ENCODE data around the gene SLC39A6.
"Not testable (repeated sequence)": the region's sequence is repeated elsewhere in the genome, so short reads cannot be mapped to it uniquely, and the experiment has no call there.

The SLC39A6 gene

DNA sequence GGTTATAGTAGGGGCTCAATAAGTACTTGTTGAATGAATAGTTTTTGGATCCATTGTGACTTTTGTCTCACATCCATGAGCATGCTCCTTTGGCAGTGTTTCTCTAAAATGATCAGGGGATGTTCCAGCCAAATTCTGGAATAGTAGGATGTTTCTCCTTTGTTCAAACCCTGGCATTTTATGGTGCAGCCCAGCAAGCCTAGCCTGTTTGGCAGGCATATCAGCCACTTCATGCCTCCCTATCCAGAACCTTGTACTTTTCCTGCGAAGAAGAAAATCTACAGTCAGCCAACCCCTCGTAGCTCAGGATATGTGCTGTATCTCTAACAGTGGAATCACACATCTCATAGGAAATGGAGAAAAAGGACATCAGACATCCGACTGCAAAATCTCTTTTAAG is 34.7 kb downstream of the SLC39A6 start:
- no peak for DNase-seq

GRCh38 chr18:36092116-36092515 is 37.0 kb downstream of the SLC39A6 start:
- not testable (repeated sequence) for DNase-seq

- DNase-seq: no peak
These were observed 40.1 kb downstream of the SLC39A6 start for GRCh38 chr18:36089001-36089400.

- DNase-seq: no peak
These were observed 40.9 kb downstream of the SLC39A6 start for GRCh38 chr18:36088256-36088655.

GRCh38 chr18:36086186-36086585 is 43.0 kb downstream of the SLC39A6 start:
- DNase-seq: no peak

- DNase-seq: no peak
These were observed 43.9 kb downstream of the SLC39A6 start for GRCh38 chr18:36085195-36085594.

DNA sequence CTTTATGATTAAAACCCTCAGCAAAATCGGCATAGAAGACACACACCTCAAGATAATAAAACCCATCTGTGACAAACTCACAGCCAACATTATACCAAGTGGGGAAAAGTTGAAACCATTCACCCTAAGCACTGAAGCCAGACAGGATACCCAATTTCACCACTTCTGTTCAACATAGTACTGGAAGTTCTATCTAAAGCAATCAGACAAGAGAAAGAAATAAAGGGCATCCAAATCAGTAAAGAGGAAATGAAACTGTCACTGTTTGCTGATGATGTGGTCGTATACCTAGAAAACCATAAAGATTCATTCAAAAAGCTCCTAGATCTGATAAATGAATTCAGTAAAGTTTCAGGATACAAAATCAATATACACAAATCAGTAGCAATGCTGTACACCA is 45.4 kb downstream of the SLC39A6 start:
- DNase-seq: no peak

DNA sequence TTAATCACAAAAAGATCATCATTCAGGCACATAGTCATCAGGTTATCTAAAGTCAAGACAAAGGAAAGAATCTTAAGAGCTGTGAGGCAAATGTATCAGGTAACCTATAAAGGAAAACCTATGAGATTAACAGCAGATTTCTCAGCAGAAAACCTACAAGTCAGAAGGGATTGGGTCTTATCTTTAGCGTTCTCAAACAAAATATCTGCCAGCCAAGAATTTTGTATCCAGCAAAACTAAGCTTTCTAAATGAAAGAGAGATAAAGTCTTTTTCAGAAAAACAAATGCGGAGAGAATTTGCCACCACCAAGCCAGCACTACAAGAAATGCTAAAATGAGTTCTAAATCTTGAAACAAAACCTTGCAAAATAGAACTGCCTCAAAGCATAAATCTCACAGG is 48.0 kb downstream of the SLC39A6 start:
- not testable (repeated sequence) for DNase-seq

GRCh38 chr18:36078751-36079529 is 50.2 kb downstream of the SLC39A6 start:
- DNase-seq: no peak

DNA sequence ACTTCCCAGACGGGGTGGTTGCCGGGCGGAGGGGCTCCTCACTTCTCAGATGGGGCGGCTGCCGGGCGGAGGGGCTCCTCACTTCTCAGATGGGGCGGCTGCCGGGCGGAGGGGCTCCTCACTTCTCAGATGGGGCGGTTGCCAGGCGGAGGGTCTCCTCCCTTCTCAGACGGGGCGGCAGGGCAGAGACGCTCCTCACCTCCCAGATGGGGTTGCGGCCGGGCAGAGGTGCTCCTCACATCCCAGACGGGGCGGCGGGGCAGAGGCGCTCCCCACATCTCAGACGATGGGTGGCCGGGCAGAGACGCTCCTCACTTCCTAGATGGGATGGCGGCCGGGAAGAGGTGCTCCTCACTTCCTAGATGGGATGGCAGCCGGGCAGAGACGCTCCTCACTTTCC is 51.4 kb downstream of the SLC39A6 start:
- not testable (repeated sequence) for DNase-seq

DNA sequence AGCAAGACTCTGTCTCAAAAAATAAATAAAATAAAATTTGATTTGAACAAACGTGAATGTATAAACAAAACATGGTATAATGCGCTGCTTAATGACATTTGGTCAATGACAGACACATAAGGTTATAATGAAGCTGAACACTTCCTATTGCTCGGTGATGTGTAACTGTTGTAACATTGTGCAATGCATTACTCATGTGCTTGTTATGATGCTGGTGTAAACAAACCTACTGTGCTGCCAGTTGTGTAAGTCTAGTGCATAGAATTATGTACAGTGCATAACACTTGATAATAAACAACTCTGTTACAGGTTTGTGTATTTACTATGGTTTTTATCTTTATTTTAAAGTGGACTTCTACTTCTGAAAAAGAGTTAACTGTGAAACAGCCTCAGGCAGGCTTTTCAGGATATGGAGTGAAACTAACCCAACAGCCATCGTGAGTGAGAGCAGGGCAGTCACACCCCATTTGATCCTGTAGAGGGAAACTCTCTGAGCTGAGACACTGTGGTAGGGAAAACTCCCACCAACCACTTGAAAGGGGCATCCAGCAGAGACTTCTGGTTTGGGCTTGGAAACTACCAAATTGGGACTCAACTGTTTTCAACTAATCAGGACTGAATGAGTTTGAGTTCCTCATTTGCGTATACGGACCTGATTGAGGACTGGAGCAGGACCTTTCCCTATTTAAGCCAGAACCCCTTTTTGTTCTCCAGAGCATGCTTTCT is 53.1 kb downstream of the SLC39A6 start:
- DNase-seq: no peak

DNA sequence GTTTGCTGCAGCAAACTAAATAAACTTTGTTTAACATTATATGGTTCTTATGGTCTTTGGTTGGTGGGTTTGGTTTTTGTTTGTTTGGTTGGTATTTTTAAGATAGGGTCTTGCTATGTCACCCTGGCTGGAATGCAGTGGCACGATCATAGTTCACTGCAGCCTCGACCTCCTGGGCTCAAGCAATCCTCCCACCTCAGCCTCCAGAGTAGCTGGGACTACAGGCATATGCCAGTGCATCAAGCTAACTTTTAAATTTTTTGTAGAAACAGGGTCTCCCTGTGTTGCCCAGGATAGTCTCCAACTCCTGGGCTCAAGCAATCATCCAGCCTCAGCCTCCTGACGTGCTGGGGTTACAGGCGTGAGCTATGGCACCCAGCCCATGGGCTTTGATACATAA is 54.7 kb downstream of the SLC39A6 start:
- DNase-seq: no peak

DNA sequence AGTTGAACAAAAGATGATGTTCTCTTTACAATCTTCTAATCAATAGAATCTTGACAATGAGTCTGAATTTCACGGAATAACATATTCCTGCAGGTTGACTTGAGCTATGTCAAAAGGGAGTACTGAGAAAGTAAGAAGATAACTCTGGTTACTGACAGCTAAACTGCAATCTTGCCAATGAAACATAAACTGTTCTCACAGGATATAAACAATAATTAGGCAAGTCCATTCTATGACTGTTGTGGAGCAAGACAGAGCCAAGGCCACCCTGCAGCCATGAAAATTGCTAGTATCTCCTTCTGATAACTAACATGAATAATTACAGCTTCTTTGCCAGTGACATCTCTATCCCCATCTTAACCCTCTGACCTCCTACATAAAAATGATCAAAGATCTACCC is 55.5 kb downstream of the SLC39A6 start:
- DNase-seq: no peak

DNA sequence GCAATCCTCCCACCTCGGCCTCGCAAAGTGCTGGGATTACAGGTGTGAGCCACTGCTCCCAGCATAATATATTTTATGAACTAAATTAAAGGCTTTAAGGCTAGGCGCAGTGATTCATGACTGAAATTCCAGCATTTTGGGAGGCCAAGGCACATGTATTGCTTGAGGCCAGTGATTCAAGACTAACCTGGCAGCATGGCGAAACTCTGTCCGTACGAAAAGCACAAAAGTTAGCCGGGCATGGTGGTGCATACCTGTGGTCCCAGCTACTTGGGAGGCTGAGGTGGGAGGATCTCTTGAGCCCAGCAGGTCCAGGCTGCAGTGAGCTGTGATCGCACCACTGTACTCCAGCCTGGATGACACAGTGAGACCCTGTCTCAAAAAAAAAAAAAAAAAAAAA is 56.7 kb downstream of the SLC39A6 start:
- DNase-seq: not testable (repeated sequence)

- DNase-seq: peak; percentile 99
These were observed 61.8 kb downstream of the SLC39A6 start, which contains the start of gene RPRD1A for GRCh38 chr18:36067055-36067957. Gene RPRD1A (minus strand): TSS chr18:36067559. CDS start chr18:36067404, 155 bp downstream.

GRCh38 chr18:36066686-36067054 is 62.5 kb downstream of the SLC39A6 start:
- no peak for DNase-seq

GRCh38 chr18:36066001-36066400 is 63.1 kb downstream of the SLC39A6 start:
- DNase-seq: no peak

GRCh38 chr18:36064809-36065079 is 64.4 kb downstream of the SLC39A6 start:
- not testable (repeated sequence) for DNase-seq

DNA sequence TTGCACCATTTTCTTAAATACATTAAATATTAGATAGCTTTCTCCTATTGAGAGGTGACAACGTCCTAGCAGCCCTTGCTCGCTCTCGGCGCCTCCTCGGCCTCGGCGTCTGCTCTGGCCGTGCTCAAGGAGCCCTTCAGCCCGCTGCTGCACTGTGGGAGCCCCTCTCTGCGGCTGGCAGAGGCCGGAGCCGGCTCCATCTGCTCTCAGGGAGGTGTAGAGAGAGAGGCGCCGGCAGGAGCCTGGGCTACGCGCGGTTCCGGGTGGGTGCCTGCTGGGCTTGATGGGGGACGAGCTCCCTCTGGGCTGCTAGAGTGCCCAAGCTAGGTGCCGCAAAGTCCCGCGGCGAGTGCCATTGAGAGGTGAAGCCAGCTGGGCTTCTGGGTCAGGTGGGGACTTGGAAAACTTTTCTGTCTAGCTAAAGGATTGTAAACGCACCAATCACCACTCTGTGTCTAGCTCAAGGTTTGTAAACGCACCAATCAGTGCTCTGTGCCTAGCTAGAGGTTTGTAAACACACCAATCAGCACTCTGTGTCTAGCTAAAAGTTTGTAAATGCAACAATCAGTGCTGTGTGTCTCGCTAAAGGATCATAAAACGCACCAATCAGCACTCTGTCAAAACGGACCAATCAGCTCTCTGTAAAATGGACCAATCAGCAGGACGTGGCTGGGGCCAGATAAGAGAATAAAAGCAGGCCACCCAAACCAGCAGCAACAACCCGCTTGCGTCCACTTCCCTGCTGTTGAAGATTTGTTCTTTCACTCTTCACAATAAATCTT is 64.9 kb downstream of the SLC39A6 start:
- DNase-seq: no peak

GRCh38 chr18:36058674-36059073 is 70.5 kb downstream of the SLC39A6 start:
- DNase-seq: no peak
